Type B pancreatic cell (in vitro differentiated cells): ENCODE data around the gene XKR7. TPM values are rescaled to one million over a fixed set of nuclear protein-coding genes. Genes with fewer than 3 reads are reported as not detected.
"Not testable (repeated sequence)": the region's sequence is repeated elsewhere in the genome, so short reads cannot be mapped to it uniquely, and the experiment has no call there.

Source experiments
- DNase-seq: peaks from one replicate; pipeline ENCODE4 v3.0.0; 2021; ENCODE audit warnings: mixed read lengths; ENCODE audit not compliant: unreplicated experiment; ENCODE audit errors: extremely low spot score
- H3K27ac Mint-ChIP-seq: 2 replicates; pipeline ENCODE4 v1.8.0; 2021; ENCODE audit warnings: mild to moderate bottlenecking, mixed read lengths
- H3K27me3 Mint-ChIP-seq: 2 replicates; pipeline ENCODE4 v1.8.0; 2021; ENCODE audit warnings: mixed read lengths
- H3K36me3 Mint-ChIP-seq: 2 replicates; pipeline ENCODE4 v1.8.0; 2021; ENCODE audit warnings: mixed read lengths
- H3K4me1 Mint-ChIP-seq: one replicate; pipeline ENCODE4 v1.8.0; 2021; ENCODE audit warnings: mixed read lengths; ENCODE audit not compliant: unreplicated experiment
- H3K4me3 Mint-ChIP-seq: 2 replicates; pipeline ENCODE4 v1.8.0; 2021; ENCODE audit warnings: mild to moderate bottlenecking, mixed read lengths
- H3K9me3 Mint-ChIP-seq: 2 replicates; pipeline ENCODE4 v1.8.0; 2021; ENCODE audit warnings: mixed read lengths
- CTCF ChIP-seq: fragments of 200-600 bp; sonication (generic); conservative IDR thresholded peaks from 2 replicates; pipeline ENCODE4 v1.5.0; 2021; ENCODE audit warnings: antibody characterized with exemption, mild to moderate bottlenecking
- long read RNA-seq: library from polyadenylated mRNA; unstranded; transcript quantifications from one replicate; pipeline ENCODE4 v2.0.0, GENCODE V29; 2020
- total RNA-seq: library from RNA; stranded (reverse); gene quantifications from 2 replicates; pipeline ENCODE4 v1.2.1, GENCODE V29; 2021; ENCODE audit warnings: low replicate concordance

XKR7 gene
- total RNA-seq: 4.2 and 4.9 TPM in 2 replicates
- long read RNA-seq: 0 reads

DNA sequence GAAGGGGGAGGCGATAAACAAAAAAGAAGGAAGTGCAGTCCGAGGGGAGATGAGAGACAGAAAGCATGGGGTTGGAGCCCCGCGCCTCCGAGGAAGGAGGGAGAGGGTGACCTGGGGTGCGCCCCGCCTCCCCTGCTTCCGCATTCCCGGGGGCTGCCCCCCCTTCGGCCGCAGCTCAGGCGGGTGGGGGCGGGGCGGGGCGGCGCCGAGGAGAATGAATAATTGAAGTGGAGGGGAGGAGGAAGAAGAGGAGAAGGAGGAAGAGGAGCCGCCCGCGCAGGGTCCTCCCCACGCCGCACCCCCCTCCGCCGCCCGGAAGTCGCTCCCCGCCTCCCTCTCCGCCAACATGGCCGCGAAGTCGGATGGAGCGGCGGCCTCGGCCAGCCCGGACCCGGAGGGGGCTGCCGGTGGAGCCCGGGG, at the start of gene XKR7:
Gene XKR7, plus strand, starts transcription at position 322 of the 420 bp plus-strand sequence. Its CDS starts 25 bp downstream, at position 347.
- TF ChIP-seq CTCF: no peak
- no peaks in the 10 kb centered on the region for H3K36me3 Mint-ChIP-seq
- H3K27me3 Mint-ChIP-seq: peaks cover 92% of the 10 kb centered on the region
- no peak for DNase-seq
- no peak within 1 kb of the TSS for H3K27ac Mint-ChIP-seq
- H3K4me1 Mint-ChIP-seq: peaks cover 9% of the 10 kb centered on the region
- no peaks in the 10 kb centered on the region for H3K9me3 Mint-ChIP-seq
- peak within 1 kb of the TSS; percentile 90 for H3K4me3 Mint-ChIP-seq

GRCh38 chr20:31918466-31919105, 49.4 kb upstream of the XKR7 start:
- no peak for TF ChIP-seq CTCF
- H3K4me1 Mint-ChIP-seq: peaks cover 15% of the 10 kb centered on the region
- no peak for DNase-seq
- no peak overlapping the region for H3K27ac Mint-ChIP-seq
- no peak overlapping the region for H3K4me3 Mint-ChIP-seq
- H3K9me3 Mint-ChIP-seq: peaks cover 5% of the 10 kb centered on the region
- no peaks in the 10 kb centered on the region for H3K36me3 Mint-ChIP-seq
- peaks cover 4% of the 10 kb centered on the region for H3K27me3 Mint-ChIP-seq

DNA sequence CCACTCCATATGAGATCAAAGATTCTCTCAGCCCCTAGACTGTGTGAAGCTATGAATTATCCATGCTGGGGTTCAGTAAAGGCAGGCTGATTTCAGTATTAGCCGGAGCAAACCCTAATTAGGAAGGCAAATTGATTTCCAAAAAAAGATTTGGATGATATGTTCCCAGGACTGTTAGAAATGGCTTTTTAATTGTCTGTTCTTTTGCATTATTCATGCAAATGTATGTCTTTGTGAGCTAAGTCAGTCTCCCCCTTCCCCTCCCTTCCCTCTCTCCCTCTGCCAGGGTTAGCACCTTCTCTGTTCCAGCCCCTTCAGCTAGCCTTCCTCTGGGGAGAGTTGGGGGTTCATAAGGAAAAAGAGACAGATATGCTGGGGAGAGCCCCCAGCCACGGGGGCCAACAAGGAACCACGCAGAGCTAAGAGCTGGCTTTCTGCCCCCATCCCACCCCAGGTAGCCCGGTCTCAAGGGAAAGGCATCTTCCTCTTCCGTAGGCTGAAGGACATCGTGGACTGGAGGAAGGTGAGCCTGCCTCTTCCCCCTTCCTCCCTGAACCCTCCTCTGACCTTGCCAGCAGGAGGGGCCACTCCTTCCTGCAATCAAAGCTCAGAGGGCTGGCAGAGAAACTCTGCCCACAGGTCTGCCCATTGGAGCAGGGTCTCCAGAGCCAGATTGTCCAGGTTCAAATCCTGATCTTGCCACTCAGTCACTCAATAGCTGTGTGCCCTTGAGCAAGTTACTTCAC, 48.4 kb upstream of the XKR7 start:
- no peak for TF ChIP-seq CTCF
- peaks cover 4% of the 10 kb centered on the region for H3K27me3 Mint-ChIP-seq
- no peak for DNase-seq
- peaks cover 5% of the 10 kb centered on the region for H3K9me3 Mint-ChIP-seq
- H3K4me1 Mint-ChIP-seq: peaks cover 19% of the 10 kb centered on the region
- no peak overlapping the region for H3K27ac Mint-ChIP-seq
- no peaks in the 10 kb centered on the region for H3K36me3 Mint-ChIP-seq
- H3K4me3 Mint-ChIP-seq: no peak overlapping the region

GRCh38 chr20:31920275-31920855, 47.6 kb upstream of the XKR7 start:
- Mint-ChIP-seq H3K4me3 (no peak overlapping the region), H3K27ac (peak overlapping the region; percentile 18), H3K4me1 (peaks cover 15% of the 10 kb centered on the region), H3K9me3 (no peaks in the 10 kb centered on the region), H3K27me3 (peaks cover 8% of the 10 kb centered on the region), H3K36me3 (no peaks in the 10 kb centered on the region)
- TF ChIP-seq CTCF: no peak
- DNase-seq: no peak

GRCh38 chr20:31921480-31921879, 46.5 kb upstream of the XKR7 start:
- Mint-ChIP-seq H3K27me3 (peaks cover 13% of the 10 kb centered on the region), H3K4me1 (peaks cover 15% of the 10 kb centered on the region)
- not testable (repeated sequence) for H3K4me3 Mint-ChIP-seq, H3K36me3 Mint-ChIP-seq, H3K27ac Mint-ChIP-seq, DNase-seq, H3K9me3 Mint-ChIP-seq

GRCh38 chr20:31922181-31922580, 45.8 kb upstream of the XKR7 start:
- H3K27ac Mint-ChIP-seq: no peak overlapping the region
- no peak for TF ChIP-seq CTCF
- H3K9me3 Mint-ChIP-seq: no peaks in the 10 kb centered on the region
- no peaks in the 10 kb centered on the region for H3K36me3 Mint-ChIP-seq
- H3K27me3 Mint-ChIP-seq: peaks cover 13% of the 10 kb centered on the region
- DNase-seq: no peak
- H3K4me3 Mint-ChIP-seq: no peak overlapping the region
- peaks cover 15% of the 10 kb centered on the region for H3K4me1 Mint-ChIP-seq
